ENCODE results near the gene OR1K1.

GRCh38 chr9:122821278-122821943, 21.5 kb downstream of the OR1K1 start:
- TF ChIP-seq POLR2A (IDR thresholded peaks at IDR 0.05) (no peak), POLR2AphosphoS5 (IDR thresholded peaks at IDR 0.05; ENCODE audit: insufficient read depth in 1 of 2, low read depth in 1 of 2) (peak in 1 of 2 donors; percentile 19), CTCF (IDR thresholded peaks at IDR 0.05) (no peak)

Measured in vagina (tissue), 2 donors.